OCI-LY1 (cell line): ENCODE measurements around the gene LGMN.

ENCODE experiments used
- EZH2 ChIP-seq: fragments of 200-600 bp; sonication (generic), shearing (Covaris generic); IDR thresholded peaks from 2 replicates; pipeline ENCODE4 v1.8.0; 2017; ENCODE audit warnings: borderline replicate concordance, mixed run types, mild to moderate bottlenecking, antibody characterized with exemption, low read length, moderate library complexity, mixed read lengths
- TF ChIP-seq, protein P1 (sequence below): fragments of 200-600 bp; sonication (generic), shearing (Covaris generic); IDR thresholded peaks from 2 replicates; pipeline ENCODE4 v1.5.1; 2017; ENCODE audit warnings: mild to moderate bottlenecking, antibody characterized with exemption, low read length, moderate library complexity, mixed read lengths

DNA sequence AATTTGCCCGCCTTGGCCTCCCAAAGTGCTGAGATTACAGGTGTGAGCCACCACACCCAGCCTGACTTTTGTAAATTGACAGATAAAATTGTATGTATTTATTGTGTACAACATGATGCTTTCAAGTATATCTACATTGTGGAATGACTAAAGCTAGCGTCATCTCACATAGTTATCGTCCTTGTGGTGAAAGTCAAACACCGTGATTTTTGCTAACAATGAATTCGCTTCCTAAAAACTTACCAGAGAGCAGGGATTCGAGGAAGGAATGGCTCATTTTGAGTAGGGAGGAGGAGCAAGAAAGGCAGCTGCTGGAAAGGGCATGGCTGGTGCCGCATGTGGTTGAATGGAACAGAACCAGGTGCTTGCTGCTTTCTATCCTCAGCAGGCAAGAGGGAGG lies 85.4 kb downstream of the LGMN start:
- TF ChIP-seq, protein P1, sequence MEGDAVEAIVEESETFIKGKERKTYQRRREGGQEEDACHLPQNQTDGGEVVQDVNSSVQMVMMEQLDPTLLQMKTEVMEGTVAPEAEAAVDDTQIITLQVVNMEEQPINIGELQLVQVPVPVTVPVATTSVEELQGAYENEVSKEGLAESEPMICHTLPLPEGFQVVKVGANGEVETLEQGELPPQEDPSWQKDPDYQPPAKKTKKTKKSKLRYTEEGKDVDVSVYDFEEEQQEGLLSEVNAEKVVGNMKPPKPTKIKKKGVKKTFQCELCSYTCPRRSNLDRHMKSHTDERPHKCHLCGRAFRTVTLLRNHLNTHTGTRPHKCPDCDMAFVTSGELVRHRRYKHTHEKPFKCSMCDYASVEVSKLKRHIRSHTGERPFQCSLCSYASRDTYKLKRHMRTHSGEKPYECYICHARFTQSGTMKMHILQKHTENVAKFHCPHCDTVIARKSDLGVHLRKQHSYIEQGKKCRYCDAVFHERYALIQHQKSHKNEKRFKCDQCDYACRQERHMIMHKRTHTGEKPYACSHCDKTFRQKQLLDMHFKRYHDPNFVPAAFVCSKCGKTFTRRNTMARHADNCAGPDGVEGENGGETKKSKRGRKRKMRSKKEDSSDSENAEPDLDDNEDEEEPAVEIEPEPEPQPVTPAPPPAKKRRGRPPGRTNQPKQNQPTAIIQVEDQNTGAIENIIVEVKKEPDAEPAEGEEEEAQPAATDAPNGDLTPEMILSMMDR: no peak
- no peak for TF ChIP-seq EZH2
